NCI-H187 (cell line): Measurements from ENCODE around the gene VAPB.

ENCODE experiments used
- DNase-seq, 2 experiments: peaks; one replicate each; lab custom pipeline; 2025; lab: John Stamatoyannopoulos, UW

Gene VAPB

GRCh38 chr20:58377766-58378401 lies 11.1 kb upstream of the VAPB start:
- DNase-seq = no peak

- DNase-seq = no peak
Observed at GRCh38 chr20:58378704-58379103, 10.3 kb upstream of the VAPB start.

GRCh38 chr20:58381627-58382026 lies 7.4 kb upstream of the VAPB start:
- no peak for DNase-seq

- DNase-seq = no peak
Observed at GRCh38 chr20:58382096-58382495, 6.9 kb upstream of the VAPB start.

GRCh38 chr20:58384821-58385220 lies 4.2 kb upstream of the VAPB start:
- DNase-seq = no peak

GRCh38 chr20:58388028-58388601 lies 914 bp upstream of the VAPB start:
- no peak for DNase-seq

- DNase-seq = no peak
Observed at GRCh38 chr20:58389324-58389967, 417 bp downstream of the VAPB start.

- DNase-seq = no peak
Observed at GRCh38 chr20:58389968-58390658, 1.1 kb downstream of the VAPB start.

- no peak for DNase-seq
Observed at GRCh38 chr20:58390659-58391035, 1.6 kb downstream of the VAPB start.

- DNase-seq = no peak
Observed at GRCh38 chr20:58392286-58392685, 3.3 kb downstream of the VAPB start.

- no peak for DNase-seq
Observed at GRCh38 chr20:58393299-58393698, 4.3 kb downstream of the VAPB start.

GRCh38 chr20:58394801-58395200 lies 5.8 kb downstream of the VAPB start:
- no peak for DNase-seq

GRCh38 chr20:58395604-58396003 lies 6.6 kb downstream of the VAPB start:
- no peak for DNase-seq

- no peak for DNase-seq
Observed at GRCh38 chr20:58397429-58397828, 8.4 kb downstream of the VAPB start.

- no peak for DNase-seq
Observed at GRCh38 chr20:58398254-58398653, 9.2 kb downstream of the VAPB start.

- DNase-seq = no peak
Observed at GRCh38 chr20:58399926-58400325, 10.9 kb downstream of the VAPB start.

- no peak for DNase-seq
Observed at GRCh38 chr20:58401162-58401561, 12.1 kb downstream of the VAPB start.

- DNase-seq = no peak
Observed at GRCh38 chr20:58402305-58402704, 13.3 kb downstream of the VAPB start.

GRCh38 chr20:58402827-58403226 lies 13.8 kb downstream of the VAPB start:
- DNase-seq = no peak

GRCh38 chr20:58403272-58403671 lies 14.2 kb downstream of the VAPB start:
- DNase-seq = no peak

GRCh38 chr20:58405504-58406291 lies 16.7 kb downstream of the VAPB start:
- no peak for DNase-seq

- DNase-seq = no peak
Observed at GRCh38 chr20:58406422-58407001, 17.5 kb downstream of the VAPB start.
